ENCODE results near the gene PTOV1. TPM values are rescaled to one million over a fixed set of nuclear protein-coding genes. Genes with fewer than 3 reads are reported as not detected.

PTOV1 gene
- total and polyA plus RNA-seq, 2 of the 13 experiments (the other 11 are each of a cell fraction or from before 2014, with no cell fraction given): 63.5 to 68.5 TPM

- peak; percentile 93 for TF ChIP-seq HINFP (CRISPR knock-in tag; IDR thresholded peaks at IDR 0.05; ENCODE audit: low read depth)
- no peak for TF ChIP-seq NFKBIZ (CRISPR knock-in tag; IDR thresholded peaks at IDR 0.05)
- peak; percentile 64; the same call in 1 of the 2 replicates for TF ChIP-seq ZNF747 (CRISPR knock-in tag; IDR thresholded peaks at IDR 0.05; ENCODE audit: borderline replicate concordance)
- peak; percentile 79 for TF ChIP-seq AKAP8 (CRISPR knock-in tag; IDR thresholded peaks at IDR 0.05)
- peak; percentile 79; the same call in 1 of the 2 replicates for TF ChIP-seq GABPB1 (CRISPR knock-in tag; IDR thresholded peaks at IDR 0.05)
- TF ChIP-seq GATAD1 (CRISPR knock-in tag; IDR thresholded peaks at IDR 0.05): peak; percentile 78
- peak; percentile 72; the same call in 1 of the 2 replicates for TF ChIP-seq POGK (CRISPR knock-in tag; conservative IDR thresholded peaks at IDR 0.05)
- no peak; the same call in 1 of the 2 replicates for TF ChIP-seq PBX3 (CRISPR knock-in tag; IDR thresholded peaks at IDR 0.05; ENCODE audit: borderline replicate concordance)
- 0 out of 2 replicates have a peak, but pooled peaks have one; percentile 19 for TF ChIP-seq MYPOP (CRISPR knock-in tag; IDR thresholded peaks at IDR 0.05)
- TF ChIP-seq ZNF761 (CRISPR knock-in tag; conservative IDR thresholded peaks at IDR 0.05): peak; percentile 40; the same call in 1 of the 2 replicates
- no peak; the same call in 1 of the 2 replicates for TF ChIP-seq TMF1 (CRISPR knock-in tag; IDR thresholded peaks at IDR 0.05; ENCODE audit: low read depth)
- TF ChIP-seq HDAC1 (CRISPR knock-in tag; IDR thresholded peaks at IDR 0.05): peak; percentile 30
- peak; percentile 38; the same call in 1 of the 2 replicates for TF ChIP-seq THAP7 (CRISPR knock-in tag; IDR thresholded peaks at IDR 0.05)
- no peak for TF ChIP-seq DBP (CRISPR knock-in tag; IDR thresholded peaks at IDR 0.05; ENCODE audit: not compliant biosample characterization)
- peak; percentile 60 for TF ChIP-seq ERF (CRISPR knock-in tag; IDR thresholded peaks at IDR 0.05)
- 0 out of 2 replicates have a peak, but pooled peaks have one; percentile 61 for TF ChIP-seq ZNF749 (CRISPR knock-in tag; IDR thresholded peaks at IDR 0.05; ENCODE audit: borderline replicate concordance)
Observed at GRCh38 chr19:49850487-49851342, at the start of gene PTOV1 (continued).

Data from HepG2 (cell line).